Chondrocyte (in vitro differentiated cells): ENCODE results near the gene DBNDD1. TPM values are rescaled to one million over a fixed set of nuclear protein-coding genes. Genes with fewer than 3 reads are reported as not detected.
"Not testable (repeated sequence)": the region's sequence is repeated elsewhere in the genome, so short reads cannot be mapped to it uniquely, and the experiment has no call there.

Experiments used
- DNase-seq: peaks from one replicate; pipeline ENCODE4 v3.0.0; 2021; ENCODE audit warnings: mixed read lengths, low spot score
- H3K27ac Mint-ChIP-seq: one replicate; pipeline ENCODE4 v1.8.0; 2021; ENCODE audit warnings: mild to moderate bottlenecking, moderate library complexity, mixed read lengths; ENCODE audit not compliant: unreplicated experiment
- H3K27me3 Mint-ChIP-seq: 2 replicates; pipeline ENCODE4 v1.8.0; 2021; ENCODE audit warnings: low read depth, mixed read lengths
- H3K36me3 Mint-ChIP-seq: 2 replicates; pipeline ENCODE4 v1.8.0; 2021; ENCODE audit warnings: low read depth, mixed read lengths
- H3K4me1 Mint-ChIP-seq: 2 replicates; pipeline ENCODE4 v1.8.0; 2021; ENCODE audit warnings: low read depth, mild to moderate bottlenecking, mixed read lengths
- H3K4me3 Mint-ChIP-seq: one replicate; pipeline ENCODE4 v1.8.0; 2021; ENCODE audit warnings: mild to moderate bottlenecking, moderate library complexity, mixed read lengths; ENCODE audit not compliant: unreplicated experiment
- H3K9me3 Mint-ChIP-seq: 2 replicates; pipeline ENCODE4 v1.8.0; 2021; ENCODE audit warnings: low read depth, mixed read lengths
- long read RNA-seq: library from polyadenylated mRNA; stranded (forward); transcript quantifications from one replicate; pipeline ENCODE4 v2.0.0, GENCODE V29; 2021
- total RNA-seq: library from RNA; stranded (reverse); gene quantifications from 3 replicates; pipeline ENCODE4 v1.2.1, GENCODE V29; 2021
- TF ChIP-seq, protein P1 (sequence below): fragments of 200-600 bp; sonication (generic); IDR thresholded peaks from 2 replicates; pipeline ENCODE4 v1.5.0; 2021; ENCODE audit warnings: antibody characterized with exemption, mild to moderate bottlenecking, moderate library complexity

The DBNDD1 gene, protein sequence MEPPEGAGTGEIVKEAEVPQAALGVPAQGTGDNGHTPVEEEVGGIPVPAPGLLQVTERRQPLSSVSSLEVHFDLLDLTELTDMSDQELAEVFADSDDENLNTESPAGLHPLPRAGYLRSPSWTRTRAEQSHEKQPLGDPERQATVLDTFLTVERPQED
- total RNA-seq, result 2.8 to 3.7 TPM (median 3.0 TPM) in 3 replicates
- long read RNA-seq, transcript DBNDD1-201 (4 exons, 2,079 nt), result major isoform, 10 of 14 reads
- long read RNA-seq, partial matches to known transcripts, result 0 of 14 reads
- long read RNA-seq, other reads (novel, unspliced or antisense), result 0 of 14 reads

DNA sequence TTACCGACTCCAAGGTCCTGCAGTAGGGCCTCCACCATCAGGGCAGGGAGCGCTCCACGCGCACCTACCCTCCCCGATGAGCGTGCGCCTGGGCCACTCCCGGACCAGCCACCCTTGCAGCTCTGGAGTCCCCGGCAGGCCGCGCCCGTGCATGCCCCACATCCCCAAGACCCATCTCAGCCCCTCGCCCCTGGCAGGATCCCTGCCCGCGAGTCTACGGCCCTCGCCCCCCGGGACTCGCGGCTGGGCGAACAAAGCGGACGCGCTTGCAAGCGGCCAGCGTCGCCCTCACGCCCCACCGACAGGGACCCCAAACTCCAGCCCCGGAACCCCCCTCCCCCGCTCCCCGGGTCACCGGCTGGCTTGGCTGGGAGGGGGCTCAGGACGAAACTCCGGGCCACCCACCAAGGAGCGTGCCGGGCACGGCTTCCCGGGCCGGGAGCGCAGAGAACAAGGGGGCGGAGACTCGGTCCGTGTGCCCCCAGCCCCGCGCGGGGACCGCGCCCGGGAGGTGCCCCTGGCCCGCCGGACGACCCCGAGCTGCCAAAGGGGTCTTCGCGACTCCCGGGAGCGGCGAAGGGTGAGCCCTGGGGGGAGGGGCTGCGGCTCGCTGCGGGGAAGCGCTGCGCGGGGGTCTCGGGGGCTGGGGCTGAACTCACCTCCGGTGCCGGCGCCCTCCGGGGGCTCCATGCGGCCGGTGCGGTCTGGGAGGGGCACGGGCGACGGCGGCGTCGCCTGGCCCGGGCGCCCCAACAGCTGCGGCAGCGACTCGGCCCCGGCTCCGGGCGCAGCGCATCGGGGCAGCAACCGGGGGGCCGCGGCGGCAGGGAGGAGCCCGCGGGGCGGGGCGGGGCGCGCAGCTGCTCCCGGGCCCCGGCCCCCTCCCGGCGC is at the start of gene DBNDD1:
TSS of gene DBNDD1 (minus strand) at position 805 of the 891 bp plus-strand sequence. CDS start at position 690, 115 bp downstream.
- DNase-seq, result no peak
- Mint-ChIP-seq H3K4me1 (peaks cover 26% of the 10 kb centered on the region), H3K27ac (peak within 1 kb of the TSS; percentile 89), H3K9me3 (no peaks in the 10 kb centered on the region), H3K4me3 (peak within 1 kb of the TSS; percentile 70), H3K27me3 (no peaks in the 10 kb centered on the region), H3K36me3 (no peaks in the 10 kb centered on the region)
- TF ChIP-seq, protein P1, sequence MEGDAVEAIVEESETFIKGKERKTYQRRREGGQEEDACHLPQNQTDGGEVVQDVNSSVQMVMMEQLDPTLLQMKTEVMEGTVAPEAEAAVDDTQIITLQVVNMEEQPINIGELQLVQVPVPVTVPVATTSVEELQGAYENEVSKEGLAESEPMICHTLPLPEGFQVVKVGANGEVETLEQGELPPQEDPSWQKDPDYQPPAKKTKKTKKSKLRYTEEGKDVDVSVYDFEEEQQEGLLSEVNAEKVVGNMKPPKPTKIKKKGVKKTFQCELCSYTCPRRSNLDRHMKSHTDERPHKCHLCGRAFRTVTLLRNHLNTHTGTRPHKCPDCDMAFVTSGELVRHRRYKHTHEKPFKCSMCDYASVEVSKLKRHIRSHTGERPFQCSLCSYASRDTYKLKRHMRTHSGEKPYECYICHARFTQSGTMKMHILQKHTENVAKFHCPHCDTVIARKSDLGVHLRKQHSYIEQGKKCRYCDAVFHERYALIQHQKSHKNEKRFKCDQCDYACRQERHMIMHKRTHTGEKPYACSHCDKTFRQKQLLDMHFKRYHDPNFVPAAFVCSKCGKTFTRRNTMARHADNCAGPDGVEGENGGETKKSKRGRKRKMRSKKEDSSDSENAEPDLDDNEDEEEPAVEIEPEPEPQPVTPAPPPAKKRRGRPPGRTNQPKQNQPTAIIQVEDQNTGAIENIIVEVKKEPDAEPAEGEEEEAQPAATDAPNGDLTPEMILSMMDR, result no peak

DNA sequence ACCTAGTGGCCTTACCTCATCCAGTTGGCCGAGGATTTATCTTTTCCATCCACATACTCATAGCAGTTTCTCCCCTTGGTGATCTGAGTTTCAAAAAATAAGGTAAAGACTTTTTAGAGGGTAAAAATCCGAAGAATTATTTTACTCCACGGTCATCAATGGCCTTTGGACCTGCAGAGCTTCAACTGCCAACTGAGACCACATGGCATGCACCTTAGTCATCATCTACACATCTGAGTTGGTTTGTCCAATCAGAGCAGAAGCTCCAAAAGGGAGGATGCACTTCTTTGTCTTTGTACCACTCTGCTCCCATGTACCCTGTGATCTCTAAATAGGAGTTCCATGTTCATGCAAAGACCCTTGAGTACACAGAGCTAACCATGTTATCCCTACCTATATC is 42.2 kb upstream of the DBNDD1 start:
- Mint-ChIP-seq H3K27ac (no peak overlapping the region), H3K27me3 (peaks cover 9% of the 10 kb centered on the region), H3K36me3 (no peaks in the 10 kb centered on the region), H3K4me3 (no peak overlapping the region), H3K4me1 (peaks cover 6% of the 10 kb centered on the region), H3K9me3 (no peaks in the 10 kb centered on the region)
- no peak for DNase-seq
- TF ChIP-seq, protein P1, result no peak

DNA sequence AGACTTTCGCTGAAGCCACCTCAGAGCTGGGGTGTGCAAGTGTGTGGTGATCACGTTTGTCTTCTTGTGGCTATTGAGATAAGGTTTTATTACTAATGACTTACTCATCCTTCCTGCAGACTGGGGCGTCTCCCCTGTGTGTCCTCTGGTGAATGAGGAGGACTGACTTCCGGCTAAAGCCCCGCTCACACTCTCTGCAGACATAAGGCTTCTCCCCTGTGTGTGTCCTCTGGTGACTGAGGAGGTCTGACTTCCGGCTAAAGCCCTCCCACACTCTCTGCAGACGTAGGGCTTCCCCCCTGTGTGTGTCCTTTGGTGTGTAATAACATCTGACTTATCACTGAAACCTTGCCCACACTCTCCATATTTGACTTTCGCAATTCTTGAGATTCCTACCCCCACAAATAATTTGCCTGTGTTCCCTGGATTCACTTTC is 38.5 kb upstream of the DBNDD1 start:
- TF ChIP-seq, protein P1, result no peak
- Mint-ChIP-seq H3K9me3 (peaks cover 19% of the 10 kb centered on the region), H3K27ac (no peak overlapping the region)

DNA sequence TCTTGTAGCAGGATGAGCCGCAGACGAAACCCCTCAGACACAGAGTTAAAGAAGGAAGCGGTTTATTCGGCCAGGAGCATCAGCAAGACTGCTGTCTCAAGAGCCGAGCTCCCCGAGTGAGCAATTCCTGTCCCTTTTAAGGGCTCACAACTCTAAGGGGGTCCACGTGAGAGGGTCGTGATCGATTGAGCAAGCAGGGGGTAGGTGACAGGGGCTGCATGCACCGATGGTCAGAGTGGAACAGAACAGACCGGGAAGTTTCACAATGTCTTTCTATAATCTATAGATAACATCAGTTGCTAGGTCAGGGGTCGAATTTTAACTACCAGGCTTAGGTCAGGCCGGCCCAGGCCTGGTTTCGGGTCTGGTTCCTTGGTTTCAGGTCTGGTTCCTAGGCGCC is 37.3 kb upstream of the DBNDD1 start:
- H3K27me3 Mint-ChIP-seq, H3K4me3 Mint-ChIP-seq, H3K27ac Mint-ChIP-seq, H3K36me3 Mint-ChIP-seq, DNase-seq, H3K4me1 Mint-ChIP-seq: not testable (repeated sequence)
- H3K9me3 Mint-ChIP-seq, result peaks cover 19% of the 10 kb centered on the region

More for the DNA sequence above, 38.5 kb upstream of the DBNDD1 start:
- Mint-ChIP-seq H3K4me1 (peaks cover 6% of the 10 kb centered on the region), H3K4me3 (no peak overlapping the region), H3K36me3 (peaks cover 2% of the 10 kb centered on the region), H3K27me3 (peaks cover 4% of the 10 kb centered on the region)
- no peak for DNase-seq

DNA sequence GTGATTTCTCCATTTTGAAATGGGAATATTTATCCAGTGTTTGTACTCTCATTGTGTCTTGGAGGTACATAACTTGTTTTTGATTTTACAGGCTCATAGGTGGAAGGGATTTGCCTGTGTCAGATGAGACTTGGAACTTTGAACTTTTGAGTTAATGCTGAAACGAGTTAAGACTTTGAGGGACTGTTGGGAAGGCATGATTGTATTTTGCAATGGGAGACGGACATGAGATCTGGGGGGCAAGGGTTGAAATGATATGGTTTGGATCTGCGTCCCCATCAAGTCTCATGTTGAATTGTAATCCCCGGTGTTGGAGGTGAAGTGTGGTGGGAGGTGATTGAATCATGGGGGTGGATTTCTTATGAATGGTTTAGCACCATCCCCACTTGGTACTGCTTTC is 36.1 kb upstream of the DBNDD1 start:
- H3K9me3 Mint-ChIP-seq, result peaks cover 19% of the 10 kb centered on the region

More for the DNA sequence above, 36.1 kb upstream of the DBNDD1 start:
- peaks cover 6% of the 10 kb centered on the region for H3K4me1 Mint-ChIP-seq
- TF ChIP-seq, protein P1, result no peak
- no peak overlapping the region for H3K27ac Mint-ChIP-seq
- H3K36me3 Mint-ChIP-seq, result peaks cover 2% of the 10 kb centered on the region
- DNase-seq, result no peak
- peaks cover 4% of the 10 kb centered on the region for H3K27me3 Mint-ChIP-seq
- no peak overlapping the region for H3K4me3 Mint-ChIP-seq
